Limb (tissue), 2 donors: ENCODE data around the gene LEFTY2.
"Not testable (repeated sequence)": the region's sequence is repeated elsewhere in the genome, so short reads cannot be mapped to it uniquely, and the experiment has no call there.

ENCODE experiments used
- DNase-seq, 2 donors: peaks; one replicate each; pipeline ENCODE4 v3.0.0-alpha.2; 2016; ENCODE audit errors: extremely low spot score in 2 of 2

The LEFTY2 gene

DNA sequence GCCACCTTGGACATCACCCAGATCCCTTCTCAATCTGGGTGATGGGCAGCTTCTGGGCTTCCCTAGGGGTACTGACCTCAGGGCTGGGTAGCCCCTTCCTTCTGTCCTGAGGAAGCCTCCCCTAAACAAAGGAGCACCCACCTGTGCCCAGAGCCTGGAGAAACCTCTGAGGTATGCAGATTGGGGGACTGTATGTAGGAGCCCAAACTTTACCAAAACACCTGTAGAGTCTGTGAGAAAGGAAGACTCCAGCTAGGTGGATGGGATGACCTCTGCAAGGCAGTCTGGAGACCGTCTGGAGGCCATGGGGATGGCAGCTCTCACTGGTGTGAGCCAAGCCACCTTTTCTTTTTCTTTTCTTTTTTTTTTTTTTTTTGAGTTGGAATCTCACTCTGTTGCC lies 13.7 kb upstream of the LEFTY2 start:
- no peak for DNase-seq

DNA sequence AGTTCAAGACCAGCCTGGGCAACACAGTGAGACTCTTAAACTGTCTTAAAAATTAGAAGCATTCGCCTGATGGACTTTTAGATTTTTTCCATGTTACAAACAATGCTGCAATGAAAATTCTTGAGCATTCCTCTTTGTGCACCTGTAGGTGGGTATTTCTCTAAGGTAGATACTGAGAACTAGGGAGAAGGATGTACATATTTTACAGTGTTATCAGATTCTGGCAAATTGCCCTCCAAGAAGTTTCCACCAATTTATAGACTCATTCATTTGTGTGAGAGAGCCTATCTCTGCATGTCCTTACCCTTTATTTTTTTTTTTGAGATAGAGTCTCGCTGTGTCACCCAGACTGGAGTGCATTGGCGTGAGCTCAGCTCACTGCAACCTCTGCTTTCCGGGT lies 12.3 kb upstream of the LEFTY2 start:
- no peak for DNase-seq

DNA sequence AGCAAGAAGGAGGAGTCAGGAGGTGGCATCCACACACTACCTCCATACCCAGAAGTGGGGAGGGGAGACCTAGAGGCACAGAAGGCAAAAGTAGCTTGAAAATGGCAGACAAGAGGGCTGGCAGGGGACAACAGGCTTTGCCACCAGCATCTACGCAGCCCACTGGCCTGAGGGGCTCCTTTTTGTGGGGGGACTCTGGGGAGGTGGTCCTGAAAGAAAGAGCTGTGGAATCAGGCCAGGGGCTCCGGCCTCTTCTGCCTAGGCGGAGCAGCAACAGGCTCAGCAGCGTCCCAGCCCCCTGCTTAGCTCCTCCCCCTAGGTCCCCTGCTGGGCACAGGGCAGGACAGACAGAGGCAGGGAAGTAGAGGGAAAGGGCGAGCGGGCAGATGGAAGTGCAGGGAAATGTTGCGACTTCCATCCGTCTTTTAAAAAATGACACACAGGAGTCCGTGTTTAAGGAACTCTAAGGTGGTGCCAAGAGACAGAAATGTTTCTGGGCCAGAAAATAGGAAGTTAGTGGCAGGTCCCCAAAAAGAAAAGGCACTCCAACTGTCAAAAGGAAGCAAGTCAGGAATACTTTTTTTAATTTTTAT lies 10.0 kb upstream of the LEFTY2 start:
- no peak for DNase-seq

DNA sequence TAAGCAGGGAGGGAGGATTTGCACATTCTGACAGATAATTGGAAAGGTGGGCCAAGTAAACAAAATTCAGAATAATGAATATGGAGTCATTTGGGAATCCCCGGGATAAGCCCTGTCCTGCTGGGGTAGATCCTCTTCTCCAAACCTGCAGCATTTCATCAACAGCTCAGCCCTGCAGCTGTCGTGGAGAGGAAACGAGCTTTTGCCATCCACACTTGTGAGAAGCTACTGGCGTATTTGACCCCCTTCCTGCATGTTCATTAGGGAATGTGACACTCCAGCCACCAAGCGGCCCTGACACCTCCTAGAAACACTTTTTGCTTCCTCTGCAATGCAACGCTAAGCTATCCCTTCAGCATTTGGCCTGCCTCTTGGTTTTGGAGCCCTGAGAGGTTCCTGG lies 8.0 kb upstream of the LEFTY2 start:
- DNase-seq, result no peak

DNA sequence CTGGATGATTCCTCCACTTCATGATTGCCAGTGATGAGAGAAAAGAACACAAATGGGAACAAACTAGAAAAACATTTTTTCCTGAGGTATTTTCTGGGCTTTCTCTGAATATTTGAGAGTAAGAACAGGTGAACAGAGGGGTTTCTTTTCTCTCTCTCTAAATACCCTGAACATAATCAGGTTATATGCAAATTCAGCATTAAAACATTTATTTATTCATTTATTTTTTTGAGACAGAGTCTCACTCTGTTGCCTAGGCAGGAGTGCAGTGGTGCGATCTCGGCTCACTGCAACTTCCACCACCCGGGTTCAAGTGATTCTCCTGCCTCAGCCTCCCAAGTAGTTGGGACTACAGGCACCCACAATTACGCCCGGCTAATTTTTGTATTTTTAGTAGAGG lies 5.8 kb upstream of the LEFTY2 start:
- no peak for DNase-seq

DNA sequence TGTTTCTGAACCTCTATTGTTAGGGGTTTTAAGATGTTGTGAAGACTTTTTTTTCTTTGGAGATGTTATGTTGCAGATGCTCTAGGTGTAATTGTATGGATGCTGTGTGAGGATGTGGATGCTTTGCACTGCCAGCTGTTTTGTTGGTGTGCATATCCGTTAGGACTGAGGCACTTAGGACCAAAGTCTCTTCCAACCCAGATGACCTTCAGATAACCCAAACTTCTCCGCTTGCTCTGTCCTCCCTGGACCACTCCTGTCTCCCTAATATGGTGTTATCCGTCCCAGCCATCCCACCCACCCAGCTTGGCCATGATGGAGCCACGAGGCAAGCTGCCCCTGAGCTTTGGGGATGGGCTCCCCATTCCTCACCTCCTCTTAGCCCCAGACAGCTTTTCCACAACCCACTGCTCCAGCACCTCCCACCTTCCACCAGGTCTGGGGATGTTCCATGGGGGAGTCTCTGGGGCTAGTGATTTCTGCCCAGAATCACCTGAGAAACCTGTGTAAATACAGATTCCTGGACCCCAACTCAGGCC lies 5.1 kb upstream of the LEFTY2 start:
- DNase-seq, result no peak

DNA sequence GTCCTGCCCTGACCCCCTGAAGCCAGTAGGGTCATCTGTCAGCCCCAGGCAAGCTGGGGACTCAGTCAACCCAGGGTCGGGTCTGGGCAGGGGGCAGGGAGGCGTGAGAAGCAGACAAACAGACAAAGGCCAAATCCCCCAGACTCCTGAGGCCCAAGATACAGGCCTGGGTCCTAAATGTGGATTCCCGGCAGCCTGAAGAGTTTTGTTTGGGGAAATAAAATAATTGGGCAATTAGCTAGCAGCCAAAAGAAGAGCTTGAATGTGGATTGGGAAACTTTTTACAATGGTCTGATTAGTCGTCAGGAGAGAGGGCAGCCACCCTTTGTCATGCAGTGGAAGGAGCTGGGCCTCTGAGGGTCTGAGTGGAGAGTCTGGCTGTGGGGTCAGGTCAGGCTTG lies 4.5 kb upstream of the LEFTY2 start:
- no peak for DNase-seq

DNA sequence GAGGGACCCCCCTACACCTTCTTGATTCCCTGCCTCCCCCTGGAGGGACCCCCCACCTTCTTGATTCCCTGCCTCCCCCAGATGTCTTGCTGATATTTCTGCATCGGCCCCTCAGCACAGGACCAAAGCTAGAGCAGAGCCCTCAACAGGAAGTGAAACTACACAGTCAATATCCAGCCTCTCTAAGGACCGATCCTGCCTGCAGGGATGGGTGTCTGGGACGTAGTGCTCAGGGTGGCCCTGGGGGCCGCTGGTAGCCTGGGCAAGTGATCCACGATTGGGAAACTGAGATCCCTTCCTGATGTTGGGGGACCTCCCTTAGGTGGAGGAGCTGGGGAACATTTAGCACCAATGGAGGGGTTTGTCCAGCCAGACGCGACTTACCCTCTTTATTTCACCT lies 3.9 kb upstream of the LEFTY2 start:
- DNase-seq, result no peak

DNA sequence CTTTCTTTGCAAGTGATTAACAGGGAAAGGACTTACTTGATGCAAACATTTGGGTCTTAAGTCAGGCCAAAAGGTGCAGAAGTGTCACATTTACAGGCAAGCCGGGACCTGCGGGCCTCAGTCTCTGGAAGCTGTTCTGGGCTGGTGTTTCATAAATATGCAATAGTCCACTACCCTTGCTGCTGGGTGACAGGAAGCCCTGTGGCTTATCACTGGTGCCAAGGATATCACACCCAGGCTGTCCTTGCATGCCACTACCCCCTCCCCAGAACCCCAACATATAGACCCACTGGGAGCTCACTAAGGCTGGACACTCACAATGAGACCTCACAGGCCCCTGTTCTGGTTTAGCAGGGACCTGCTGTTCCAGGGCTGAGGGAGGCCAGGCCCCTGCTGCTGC lies 3.4 kb upstream of the LEFTY2 start:
- DNase-seq, result no peak

DNA sequence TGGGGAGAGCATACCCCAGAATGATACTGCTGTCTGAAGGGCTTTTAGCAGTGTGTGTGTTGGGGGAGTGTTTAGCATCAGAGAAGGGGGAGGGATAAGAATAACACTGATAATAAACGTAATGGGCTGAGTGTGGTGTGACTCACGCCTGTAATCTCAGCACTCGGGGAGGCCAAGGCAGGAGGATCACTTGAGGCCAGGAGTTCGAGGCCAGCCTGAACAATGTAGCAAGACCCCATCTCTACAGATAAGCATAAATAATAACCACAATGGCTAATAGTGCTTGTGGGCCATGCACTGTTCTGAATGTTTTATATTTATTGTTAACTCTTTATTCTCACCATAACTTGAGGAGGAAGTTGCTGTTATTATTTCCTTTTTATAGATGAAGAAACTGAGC lies 2.6 kb upstream of the LEFTY2 start:
- DNase-seq, result no peak

DNA sequence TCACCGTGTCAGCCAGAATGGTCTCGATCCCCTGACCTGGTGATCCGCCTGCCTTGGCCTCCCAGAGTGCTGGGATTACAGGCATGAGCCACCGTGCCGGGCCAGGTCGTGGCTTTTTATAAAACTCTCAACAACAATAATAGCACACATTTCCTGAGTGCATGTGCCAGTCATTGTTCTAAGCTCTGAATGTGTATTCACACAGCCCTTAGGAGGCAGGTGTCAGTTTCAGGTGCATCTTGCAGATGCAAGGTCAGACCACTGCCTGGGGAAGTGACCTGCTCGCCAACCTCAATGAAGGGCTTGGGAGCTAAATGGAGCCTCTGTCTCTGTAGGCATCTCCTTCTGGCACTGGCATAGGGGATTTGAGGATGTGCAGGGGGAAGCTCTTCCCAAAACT lies 1.6 kb upstream of the LEFTY2 start:
- DNase-seq, result no peak

DNA sequence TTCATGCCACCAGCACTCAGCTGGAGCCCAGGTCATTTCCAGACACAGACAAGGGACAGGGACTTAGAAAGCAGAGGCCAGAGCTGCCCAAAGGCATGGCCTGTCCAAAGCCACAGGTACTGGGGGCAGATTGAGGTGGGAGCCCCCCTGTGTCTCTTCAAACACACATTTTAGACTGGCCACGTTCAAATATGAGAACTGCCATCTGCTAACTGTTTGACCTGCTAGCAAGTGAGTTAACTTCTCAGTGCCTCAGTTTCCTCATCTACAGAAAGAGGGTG lies 862 bp upstream of the LEFTY2 start:
- no peak for DNase-seq

DNA sequence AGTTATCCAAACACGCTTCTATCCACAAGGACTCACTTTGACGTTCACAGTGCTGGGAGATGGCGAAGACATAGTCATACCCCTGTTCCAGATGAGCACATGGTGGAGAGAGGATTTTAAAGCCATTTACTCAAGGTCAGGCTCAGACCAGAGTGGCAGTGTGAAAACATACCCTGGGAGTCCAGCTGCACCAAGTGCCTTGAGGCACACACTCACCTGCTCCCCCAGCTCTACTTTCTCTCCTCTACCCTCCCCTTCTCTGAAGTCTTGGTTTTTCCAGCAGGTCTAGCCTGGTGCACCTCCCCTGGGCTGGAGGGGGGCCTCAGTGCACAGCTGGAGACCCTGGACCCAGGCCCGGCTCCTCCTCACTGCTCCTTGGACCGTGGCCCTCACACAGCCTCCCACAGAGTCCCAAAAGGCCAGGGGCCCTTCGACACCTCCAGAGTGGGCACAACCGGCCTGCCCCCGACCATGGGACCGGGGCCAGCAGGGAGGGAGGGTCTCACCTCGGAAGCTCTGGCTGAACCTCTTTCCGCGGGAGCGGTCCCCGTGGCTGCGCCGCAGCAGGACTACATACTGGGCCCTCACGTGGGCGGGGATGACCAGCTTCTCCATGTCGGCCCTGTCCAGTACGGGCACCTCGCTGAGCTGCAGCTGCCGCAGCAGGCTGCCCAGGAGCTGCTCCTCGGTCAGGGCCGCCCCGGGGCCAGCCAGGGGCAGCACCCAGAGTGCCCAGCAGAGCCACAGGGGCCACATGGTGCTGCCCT lies 452 bp downstream of the LEFTY2 start:
- no peak for DNase-seq

DNA sequence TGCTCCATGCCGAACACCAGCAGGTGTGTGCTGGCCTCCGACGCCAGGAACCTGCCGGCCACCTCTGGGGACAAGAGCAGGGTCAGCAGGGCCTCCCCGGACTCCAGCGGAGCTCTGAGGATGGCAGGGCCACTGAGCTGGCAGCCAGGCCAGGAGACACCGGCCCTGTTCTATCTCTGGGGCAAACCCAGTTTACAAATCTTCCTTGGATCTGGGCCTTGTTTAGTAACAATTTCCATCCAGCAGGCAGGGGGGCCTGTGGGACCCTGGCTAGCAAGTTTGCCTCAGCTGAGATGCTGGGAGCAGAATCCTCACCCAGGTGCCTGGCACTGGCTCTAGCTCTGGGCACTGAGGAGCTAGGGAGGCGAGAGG lies 1.1 kb downstream of the LEFTY2 start:
- DNase-seq, result not testable (repeated sequence)

DNA sequence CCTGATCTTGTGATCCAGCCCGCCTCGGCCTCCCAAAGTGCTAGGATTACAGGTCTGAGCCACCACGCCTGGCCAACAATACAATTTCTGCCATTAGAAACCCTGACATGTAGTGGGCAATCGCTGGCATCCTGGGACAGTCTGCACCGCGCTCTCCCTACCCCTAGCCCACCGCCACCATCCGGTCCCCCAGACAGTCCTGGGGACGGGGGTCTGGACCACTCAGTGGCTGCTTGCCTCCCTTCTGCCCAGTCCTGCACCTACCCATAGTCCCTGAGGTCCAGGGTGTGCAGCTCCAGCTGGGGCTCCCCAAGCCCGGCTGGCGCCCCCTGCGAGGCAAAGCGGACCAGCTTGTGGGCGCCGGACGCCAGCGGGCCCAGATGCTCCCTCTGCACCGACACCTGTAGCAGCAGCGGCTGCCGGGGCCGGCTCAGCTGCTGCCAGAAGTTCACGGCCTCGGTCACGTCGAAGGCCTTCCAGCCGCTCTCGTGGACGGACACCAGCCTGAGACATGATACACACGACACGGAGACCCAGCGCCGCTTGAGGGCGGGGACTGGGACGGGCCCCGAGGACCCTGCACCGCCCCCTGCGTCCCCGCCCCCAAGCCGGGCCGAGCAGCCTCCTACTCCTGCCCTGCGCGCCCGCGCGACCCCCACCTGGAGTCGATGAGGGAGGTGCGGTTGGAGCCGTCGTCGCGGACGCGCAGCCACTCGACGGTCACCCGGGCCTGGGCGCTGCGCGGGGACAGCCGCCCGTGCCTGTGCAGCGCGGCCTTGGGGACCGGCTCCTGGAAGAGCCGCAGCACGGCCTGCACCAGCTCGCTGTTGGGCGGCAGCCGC lies 1.7 kb downstream of the LEFTY2 start:
- not testable (repeated sequence) for DNase-seq

DNA sequence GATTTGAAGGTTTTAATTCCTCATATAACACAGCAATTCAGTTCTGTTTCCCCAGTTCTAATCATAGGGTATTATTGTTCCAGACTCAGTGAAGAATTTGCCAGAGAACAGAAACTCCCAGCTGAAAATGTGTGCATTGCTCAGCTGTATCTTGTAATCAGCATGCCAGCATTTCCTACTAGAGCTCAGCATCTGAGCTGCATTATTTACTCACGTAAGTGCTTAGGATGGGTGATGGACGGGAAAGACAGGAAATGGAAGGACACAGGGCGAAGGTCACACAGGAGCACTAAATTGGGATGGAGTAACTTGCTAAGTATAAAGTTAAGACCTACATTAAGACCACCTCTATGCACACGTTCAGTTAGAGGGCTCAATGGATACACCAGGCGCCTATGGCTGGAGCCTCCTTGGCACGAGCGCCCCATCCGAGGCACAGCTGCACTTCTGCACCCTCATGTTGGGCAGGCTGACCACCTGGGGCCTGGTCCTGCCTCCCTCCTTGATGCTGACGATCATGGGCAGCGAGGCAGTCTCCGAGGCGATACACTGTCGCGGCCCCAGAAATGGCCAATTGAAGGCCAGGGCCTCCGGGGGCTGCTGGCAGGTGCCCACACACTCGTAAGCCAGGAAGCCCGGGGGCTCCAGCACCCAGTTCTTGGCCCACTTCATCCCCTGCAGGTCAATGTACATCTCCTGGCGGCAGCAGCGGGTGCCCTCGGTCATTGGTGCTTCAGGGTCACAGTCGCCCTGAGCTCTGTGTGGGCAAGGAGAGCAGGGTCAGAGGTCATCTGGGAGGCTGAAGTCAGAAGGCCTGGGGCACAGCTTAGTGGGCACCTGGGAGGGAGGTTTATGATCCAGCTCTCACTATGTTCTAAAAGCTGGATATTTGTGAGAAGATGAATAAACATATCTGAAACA lies 3.7 kb downstream of the LEFTY2 start:
- DNase-seq, result no peak

DNA sequence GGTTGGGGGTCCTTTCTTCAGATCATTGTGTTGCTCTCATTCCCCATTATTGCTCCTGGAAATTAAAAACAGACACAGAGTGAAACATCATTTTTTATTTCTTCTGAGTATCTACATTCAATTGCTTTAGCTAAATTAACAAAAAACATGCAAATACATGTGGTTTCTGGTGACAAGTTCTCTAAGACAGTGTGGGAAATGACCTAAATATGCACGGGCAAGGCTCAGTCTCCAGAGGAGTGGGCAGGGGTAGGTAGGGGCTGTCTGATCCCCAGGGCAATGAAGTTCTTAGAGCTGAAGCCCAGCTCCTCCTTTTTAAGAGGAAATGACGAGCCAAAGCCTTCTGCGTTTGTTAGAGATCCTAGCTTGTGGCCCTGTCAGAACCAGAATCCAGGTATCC lies 4.5 kb downstream of the LEFTY2 start:
- no peak for DNase-seq

DNA sequence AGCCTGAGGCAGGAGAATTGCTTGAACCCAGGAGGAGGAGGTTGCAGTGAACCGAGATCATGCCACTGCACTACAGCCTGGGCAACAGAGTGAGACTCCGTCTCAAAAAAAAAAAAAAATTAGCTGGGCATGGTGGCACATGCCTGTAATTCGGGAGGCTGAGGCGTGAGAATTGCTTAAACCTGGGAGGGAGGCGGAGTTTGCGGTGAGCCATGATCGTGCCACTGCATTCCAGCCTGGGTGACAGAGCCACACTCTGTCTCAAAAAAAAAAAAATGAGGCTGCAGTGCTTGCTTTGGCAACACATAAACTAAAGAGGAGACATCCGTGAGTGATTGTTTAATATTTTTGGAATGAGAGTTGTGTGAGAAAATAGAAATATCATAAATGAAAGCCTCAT lies 4.9 kb downstream of the LEFTY2 start:
- DNase-seq, result not testable (repeated sequence)

DNA sequence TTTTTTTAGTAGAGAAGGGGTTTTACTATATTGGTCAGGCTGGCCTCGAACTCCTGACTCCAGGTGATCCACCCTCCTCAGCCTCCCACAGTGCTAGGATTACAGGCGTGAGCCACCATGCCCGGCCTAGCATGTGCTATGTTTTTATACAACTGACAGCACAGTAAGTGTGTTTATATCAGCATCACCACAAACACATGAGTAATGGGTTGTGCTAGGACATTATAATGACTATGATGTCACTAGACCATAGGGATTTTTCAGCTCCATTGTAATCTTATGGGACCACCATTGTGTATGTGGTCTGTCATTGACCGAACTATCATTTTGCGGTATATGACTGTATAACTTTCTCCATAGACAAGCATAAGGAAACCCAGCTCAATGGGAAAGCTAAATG lies 6.3 kb downstream of the LEFTY2 start:
- DNase-seq, result no peak

DNA sequence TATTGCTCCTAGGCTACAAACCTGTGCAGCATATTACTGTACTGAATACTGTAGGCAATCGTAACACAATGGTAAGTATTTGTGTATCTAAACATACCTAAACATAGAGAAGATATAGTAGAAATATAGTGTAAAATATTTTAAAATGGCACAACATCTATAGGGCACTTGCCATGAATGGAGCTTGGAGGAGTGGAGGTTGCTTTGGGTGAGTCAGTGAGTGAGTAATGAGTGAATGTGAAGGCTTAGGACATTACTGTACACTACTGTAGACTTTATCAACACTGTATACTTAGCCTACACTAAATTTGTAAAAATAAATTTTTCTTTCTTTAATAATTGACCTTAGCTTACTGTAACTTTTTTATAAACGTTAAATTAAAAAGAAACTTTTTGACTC lies 7.9 kb downstream of the LEFTY2 start:
- no peak for DNase-seq

DNA sequence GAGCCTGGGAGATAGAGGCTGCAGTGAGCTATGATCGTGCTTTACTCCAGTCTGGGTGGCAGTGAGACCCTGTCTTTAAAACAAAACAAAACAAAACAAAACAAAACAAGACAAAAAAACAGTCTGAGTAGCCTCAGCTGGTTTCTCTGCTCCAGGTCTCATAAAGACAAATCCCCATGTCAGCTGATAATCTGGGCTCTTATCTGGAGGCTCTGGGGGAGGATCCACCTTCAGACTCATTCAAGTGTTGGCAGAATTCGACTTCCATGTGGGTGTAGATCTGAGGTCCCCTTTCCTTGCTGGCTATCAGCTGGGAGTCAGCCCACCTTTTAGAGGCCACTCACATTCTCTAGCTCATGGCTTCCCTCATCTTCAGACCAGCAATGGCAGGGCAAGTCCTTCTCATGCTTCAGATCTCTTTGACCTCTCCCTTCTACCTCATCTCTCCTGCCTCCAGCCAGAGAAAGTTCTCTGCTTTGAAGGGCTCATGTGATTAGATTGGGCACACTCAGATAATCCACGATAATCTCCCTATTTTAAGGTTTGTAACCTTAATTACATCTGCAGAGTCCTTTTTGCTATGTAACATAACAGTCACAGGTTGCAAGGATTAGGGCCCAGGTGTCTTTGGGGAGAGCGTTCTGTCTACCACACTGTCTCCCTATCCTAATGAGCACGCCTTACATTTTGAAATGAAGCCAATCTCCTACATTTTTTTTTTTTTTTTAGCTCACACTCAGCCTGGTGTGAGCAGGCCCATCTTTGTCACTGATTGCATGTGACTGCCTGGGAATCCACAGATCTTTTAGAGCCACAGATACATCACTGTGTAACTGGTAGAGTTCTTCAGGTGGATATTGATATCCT lies 9.5 kb downstream of the LEFTY2 start:
- DNase-seq, result no peak
